Activated naive CD4-positive, alpha-beta T cell treated with anti-CD3 and anti-CD28 coated beads, Interleukin-2, amount 50 U/mL, for 16 hours (primary cell): Measurements from ENCODE around the gene MTFR1L.

ENCODE experiments used
- DNase-seq: peaks from one replicate; pipeline ENCODE4 v3.0.0-alpha.2; 2020

Gene MTFR1L

DNA sequence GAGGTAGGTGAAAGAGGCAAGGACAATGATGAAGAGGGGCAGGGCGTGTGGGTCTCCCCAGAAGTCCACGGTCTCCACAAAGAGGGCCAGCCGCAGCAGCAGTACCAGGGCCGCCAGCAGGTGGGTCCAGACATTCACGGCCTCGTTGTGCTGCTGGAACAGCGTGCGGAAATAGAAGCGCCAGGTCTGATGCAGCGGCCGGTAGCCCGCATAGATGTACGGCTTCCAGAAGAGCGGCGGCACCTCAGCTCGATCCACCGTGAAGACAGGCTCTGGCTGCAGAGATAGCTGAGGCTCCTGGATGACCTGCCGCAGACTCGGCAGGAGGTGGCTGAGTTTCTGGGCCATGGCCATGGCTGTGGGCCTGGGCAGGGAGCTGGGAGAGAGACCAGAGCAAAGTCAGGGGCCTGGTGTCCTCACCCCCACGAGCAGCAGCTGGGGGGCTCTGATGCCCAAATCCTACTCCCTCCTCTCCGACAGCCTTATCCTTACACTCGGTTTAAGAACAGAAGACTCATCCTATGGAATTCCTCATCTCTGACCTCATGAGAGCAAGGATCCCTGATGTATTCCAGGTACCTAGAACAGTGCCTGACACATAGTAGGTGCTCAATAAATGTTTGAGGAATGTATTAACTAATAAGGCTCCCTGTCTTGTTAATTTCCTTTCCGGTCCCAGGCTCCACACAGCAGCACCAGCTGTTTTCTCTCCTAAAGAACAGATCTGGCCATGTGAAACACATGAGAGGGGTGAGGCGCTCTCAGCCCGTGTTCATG is 43.9 kb downstream of the MTFR1L start:
- DNase-seq = no peak

- DNase-seq = no peak
Measured at GRCh38 chr1:25864434-25864833, 44.7 kb downstream of the MTFR1L start.

DNA sequence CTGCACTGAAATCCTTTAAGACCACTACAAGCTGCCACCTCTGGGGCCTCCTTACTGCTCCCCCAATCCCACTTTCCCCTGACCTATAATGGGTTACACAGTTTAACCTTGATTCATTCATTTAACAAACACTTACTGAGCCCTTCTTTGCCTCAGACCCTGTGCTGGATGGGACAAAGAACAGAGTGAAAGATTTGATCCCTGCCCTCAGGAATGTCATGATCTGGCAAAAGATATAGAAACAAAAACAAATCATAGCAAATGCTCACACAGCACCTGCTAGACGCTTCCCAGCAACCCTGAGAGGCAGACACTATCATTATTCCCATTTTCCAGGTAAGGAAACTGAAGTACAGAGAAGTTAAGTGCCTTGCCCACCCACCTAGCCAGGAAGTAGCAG is 46.5 kb downstream of the MTFR1L start:
- DNase-seq = no peak

DNA sequence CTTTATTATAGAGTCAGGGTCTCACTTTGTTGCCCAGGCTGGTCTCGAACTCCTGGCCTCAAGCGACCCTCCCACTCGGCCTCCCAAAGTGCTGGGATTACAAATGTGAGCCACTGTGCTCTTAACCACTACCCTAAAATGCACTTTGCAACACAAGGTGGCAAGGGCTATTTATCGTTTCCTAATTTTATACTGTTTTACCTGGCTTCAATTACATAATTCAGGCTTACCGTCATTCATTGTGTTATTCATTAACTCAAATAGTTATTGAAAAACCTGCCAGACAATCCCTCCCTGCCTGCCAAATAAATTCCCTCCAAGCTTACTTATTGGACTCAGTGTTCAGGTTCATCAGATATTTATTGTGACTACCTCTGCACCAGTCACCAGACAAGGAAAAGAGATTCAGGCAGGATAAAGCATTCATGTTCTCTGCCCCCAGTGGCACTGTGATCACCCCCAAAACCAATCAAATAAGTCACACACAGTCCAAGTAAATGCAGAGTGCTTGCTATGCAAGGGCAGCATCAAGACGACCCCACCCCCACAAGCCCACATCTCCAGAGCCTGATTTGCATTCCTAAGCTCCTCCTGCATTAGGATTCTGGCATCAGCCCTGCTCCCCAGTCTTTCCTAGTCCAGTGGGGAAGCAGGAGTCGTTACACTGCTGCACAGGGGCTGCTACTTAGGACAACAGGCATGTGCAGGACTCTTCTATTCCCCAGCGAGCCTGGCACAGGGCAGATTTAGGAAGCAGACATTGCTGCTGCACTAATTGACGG is 47.6 kb downstream of the MTFR1L start:
- DNase-seq = no peak

DNA sequence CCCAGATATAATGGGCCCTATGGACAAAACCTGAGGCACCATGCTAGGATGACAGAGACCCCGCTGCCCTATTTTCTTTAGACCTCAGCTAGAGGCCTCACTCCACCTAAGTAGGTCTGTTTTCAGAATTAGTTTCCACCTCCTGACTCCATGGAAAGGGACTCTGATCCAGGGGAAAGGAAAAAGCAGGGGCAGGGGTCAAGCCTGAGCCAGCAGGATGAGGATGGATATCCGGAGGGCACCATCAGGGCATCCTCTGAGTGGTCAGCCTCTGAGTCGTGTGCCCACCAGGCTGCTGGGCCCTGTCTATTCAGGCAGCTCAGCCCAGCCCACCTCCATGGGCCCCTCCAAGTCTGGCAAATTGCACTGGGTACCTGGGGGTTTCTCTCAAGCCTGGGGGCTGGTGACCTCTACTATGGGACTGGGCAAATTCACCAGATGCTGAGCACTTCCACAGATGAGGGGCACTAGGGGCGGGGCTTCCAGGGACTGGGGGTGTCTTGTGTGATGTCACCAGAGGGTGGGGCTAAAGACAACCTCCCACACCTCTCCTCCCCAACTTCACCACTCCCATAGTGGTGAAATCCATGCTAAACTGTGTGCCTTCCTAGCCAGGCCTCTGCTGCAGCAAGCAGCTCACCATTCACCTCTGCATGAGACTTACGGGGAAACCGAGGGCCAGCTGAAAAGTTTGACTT is 50.3 kb downstream of the MTFR1L start:
- no peak for DNase-seq

DNA sequence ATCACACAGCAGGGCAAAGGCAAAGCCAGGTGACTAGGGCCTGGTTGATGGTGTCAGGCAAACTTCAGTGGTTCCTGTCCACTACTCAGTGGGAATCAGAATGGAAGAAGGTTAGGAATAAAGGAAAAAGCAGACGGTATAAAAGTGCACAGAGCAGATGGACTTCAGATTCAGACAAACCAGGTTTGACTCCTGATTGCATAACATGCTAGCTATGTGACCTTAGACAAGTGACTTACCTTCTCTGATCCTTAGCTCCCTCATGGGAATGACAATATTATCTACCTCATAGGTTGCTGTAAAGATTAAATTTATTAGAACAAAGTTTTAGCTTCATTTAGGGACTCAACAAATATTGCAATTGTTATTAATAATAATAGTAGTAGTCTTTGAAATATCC is 50.9 kb downstream of the MTFR1L start:
- DNase-seq = no peak

GRCh38 chr1:25871086-25871703 is 51.4 kb downstream of the MTFR1L start:
- DNase-seq = no peak

GRCh38 chr1:25871704-25872494 is 52.1 kb downstream of the MTFR1L start:
- no peak for DNase-seq

DNA sequence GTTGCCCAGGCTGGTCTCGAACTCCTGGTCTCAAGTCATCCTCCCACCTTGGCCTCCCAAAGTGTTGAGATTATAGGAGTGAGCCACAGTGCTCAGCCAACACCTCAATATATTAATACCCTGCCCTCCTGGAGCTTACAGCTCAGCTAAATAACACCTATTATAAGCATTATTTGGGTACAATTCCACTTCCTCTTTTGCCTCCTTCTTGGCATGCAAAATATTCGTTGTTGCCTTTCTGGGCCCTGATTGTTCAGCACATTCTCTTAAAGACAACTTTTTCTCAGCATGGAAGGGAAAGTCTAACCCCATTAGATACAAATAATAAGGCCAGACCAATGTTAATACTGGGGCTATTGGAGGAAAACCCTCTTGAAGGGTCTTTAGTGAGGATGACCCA is 53.0 kb downstream of the MTFR1L start:
- no peak for DNase-seq

- no peak for DNase-seq
Measured at GRCh38 chr1:25873120-25873519, 53.4 kb downstream of the MTFR1L start.

- no peak for DNase-seq
Measured at GRCh38 chr1:25874209-25874608, 54.5 kb downstream of the MTFR1L start.

DNA sequence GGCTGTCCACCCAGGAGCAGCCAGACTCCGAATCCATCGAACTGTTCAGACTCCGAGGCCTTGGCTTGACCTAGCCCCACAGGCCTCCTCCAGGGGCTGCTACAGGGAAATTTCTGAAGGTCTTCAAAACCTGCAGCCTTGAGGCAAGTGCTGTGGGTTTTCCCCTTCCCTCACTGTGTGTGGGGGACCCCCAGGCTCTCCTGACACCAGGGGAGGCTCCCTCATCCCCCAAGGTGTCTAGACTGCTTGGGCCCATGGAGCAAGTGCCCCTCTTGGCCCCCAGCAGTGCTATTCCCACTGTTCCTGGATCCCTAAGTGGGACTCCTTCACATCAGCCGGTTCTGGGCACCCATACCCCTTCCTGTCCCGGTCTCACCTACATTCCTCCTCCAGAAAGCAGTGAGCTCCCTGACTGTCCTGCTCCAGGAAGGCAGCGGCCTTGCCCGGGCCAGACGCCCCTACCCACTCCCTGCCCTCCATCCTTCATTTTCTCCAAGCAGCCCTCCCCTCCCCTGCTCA is 54.9 kb downstream of the MTFR1L start:
- DNase-seq = no peak

GRCh38 chr1:25875154-25875855 is 55.6 kb downstream of the MTFR1L start, which contains the start of gene PAQR7:
PAQR7 (minus strand) TSS chr1:25875708; CDS start chr1:25863839, 11,869 bp downstream.
- DNase-seq = peak; percentile 71

DNA sequence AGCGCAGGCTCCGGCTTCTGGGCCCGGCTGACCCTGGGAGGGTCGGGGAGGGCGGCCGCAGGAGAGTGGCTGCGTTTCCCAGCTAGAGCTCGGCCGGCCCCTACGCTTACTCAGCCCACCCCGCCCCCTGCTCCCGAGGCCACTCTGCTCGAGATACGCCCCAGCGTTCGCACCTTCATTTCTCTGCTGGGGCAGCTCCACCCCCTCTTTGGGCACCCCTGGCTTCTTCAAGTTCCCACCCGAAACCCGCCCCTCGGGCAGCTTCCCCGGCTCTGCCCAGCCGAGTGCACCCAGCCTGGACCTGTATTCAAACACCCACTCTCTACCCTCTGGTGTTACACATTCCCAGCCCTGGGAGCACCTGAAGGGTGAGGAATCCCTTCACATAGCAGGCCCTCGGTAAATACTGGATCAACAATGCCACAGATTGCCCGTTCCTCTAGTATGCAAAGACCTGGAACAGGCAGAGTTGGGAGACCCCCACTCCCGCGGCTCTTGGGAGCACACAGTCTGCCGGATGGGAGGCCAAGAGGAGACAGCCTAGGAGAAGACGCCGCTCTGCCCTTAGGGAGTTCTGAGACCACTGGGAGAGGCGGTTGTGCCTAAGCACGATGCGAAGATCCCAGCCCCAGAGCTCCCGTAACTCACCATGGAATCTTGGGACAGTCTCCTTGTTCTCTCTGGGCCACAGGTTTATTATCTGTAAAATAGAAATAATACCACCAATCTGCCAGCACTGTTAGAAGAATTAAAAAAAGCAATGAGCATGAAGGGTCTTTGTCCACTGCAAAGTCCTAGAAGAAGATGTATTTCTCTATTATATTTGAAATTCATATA is 56.3 kb downstream of the MTFR1L start:
- no peak for DNase-seq

- no peak for DNase-seq
Measured at GRCh38 chr1:25876693-25877077, 56.9 kb downstream of the MTFR1L start.

DNA sequence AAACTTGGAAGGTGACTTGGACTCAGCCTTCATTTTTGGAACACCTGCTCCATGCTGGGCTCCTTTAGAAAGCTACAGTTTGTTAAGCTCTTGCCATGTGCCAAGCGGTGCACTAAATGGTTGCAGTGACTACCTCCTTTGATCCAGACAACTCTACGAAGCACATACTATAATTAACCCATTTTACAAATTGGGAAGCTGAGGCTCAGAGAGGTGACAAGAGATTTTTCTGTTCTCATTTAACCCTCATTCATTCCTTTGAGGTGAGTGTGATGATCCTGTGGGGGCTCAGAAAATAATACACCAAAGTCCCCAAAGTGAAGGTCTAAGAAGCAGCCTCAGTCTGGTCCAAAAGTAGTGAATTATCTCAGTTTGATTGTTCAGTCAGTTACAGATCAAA is 57.4 kb downstream of the MTFR1L start:
- no peak for DNase-seq

GRCh38 chr1:25878690-25879089 is 58.9 kb downstream of the MTFR1L start:
- no peak for DNase-seq

DNA sequence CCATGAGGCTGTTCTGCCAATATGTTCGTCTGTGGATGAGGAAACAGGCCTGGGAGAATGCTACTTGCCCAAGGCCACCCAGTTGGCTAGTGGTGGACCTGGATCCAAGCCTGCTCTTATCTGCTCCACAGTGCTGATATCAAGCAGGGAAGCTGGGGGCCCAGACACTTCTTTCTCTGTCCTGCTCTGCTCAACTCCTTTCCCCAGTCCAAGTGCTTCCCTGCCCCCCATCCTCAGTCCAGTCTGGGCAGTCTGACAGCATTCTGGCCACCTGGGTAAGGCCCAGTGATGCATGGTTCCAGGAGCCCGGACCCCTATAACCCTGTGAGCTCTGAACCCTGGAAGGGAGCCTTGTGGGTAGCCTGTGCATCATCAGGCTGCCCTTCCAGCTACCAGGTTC is 59.9 kb downstream of the MTFR1L start:
- DNase-seq = no peak

DNA sequence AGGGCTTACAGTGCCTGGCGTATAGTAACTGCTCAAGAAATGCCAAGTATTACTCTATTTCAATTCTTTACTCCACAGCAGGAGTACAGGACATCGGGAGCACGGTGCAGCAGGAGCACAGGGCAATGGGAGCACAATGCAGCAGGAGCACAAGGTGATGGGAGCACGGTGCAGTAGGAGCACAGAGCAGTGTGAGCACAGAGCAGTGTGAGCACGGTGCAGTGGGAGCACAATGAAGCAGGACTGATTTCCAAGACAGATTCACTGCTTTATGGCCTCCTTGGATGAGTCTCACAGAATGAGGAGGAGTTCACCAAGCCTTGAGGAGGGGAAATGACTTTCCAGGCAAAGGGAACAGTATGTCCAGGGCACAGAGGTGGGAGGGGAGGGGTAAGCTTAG is 60.8 kb downstream of the MTFR1L start:
- DNase-seq = no peak

GRCh38 chr1:25881266-25881665 is 61.5 kb downstream of the MTFR1L start:
- DNase-seq = no peak
